MM.1S (cell line): ENCODE data around the gene MSANTD2.

ENCODE experiments used
- CTCF ChIP-seq: fragments of 300-600 bp; sonication (generic); IDR thresholded peaks from 2 replicates; pipeline ENCODE4 v1.5.1; 2016; ENCODE audit warnings: antibody characterized with exemption, low read length, mixed read lengths
- EZH2 ChIP-seq: fragments of 300-600 bp; sonication (generic); optimal IDR thresholded peaks from 2 replicates; pipeline ENCODE3; 2017; ENCODE audit warnings: low read depth, mild to moderate bottlenecking, antibody characterized with exemption, low read length, mixed read lengths
- EZH2phosphoT487 ChIP-seq: fragments of 300-600 bp; sonication (generic); IDR thresholded peaks from 2 replicates; pipeline ENCODE4 v1.6.1; 2018; ENCODE audit warnings: antibody characterized with exemption, low read length

- no peak for TF ChIP-seq CTCF
- TF ChIP-seq EZH2, result no peak
- no peak for TF ChIP-seq EZH2phosphoT487
Measured at GRCh38 chr11:124756753-124757227, 43.4 kb downstream of the MSANTD2 start.
